GM21529 (cell line): ENCODE data around the gene MFSD1.

ENCODE experiments used
- ATAC-seq: cut with Tn5 transposase; IDR thresholded peaks from one replicate; pipeline ENCODE4 v1.9.1; 2021; ENCODE audit not compliant: unreplicated experiment

The MFSD1 gene

GRCh38 chr3:158809642-158810041, 7.8 kb downstream of the MFSD1 start:
- no peak for ATAC-seq

GRCh38 chr3:158810823-158811724, 9.2 kb downstream of the MFSD1 start:
- no peak for ATAC-seq

- no peak for ATAC-seq
Observed at GRCh38 chr3:158819282-158819681, 17.4 kb downstream of the MFSD1 start.

- ATAC-seq: no peak
Observed at GRCh38 chr3:158820521-158820920, 18.7 kb downstream of the MFSD1 start.

- ATAC-seq: no peak
Observed at GRCh38 chr3:158821847-158822246, 20.0 kb downstream of the MFSD1 start.

- no peak for ATAC-seq
Observed at GRCh38 chr3:158823426-158823825, 21.6 kb downstream of the MFSD1 start.

- no peak for ATAC-seq
Observed at GRCh38 chr3:158827773-158828172, 25.9 kb downstream of the MFSD1 start.

- no peak for ATAC-seq
Observed at GRCh38 chr3:158830391-158830790, 28.5 kb downstream of the MFSD1 start.

GRCh38 chr3:158831861-158832260, 30.0 kb downstream of the MFSD1 start:
- ATAC-seq: no peak

- no peak for ATAC-seq
Observed at GRCh38 chr3:158835631-158836030, 33.8 kb downstream of the MFSD1 start.

- ATAC-seq: no peak
Observed at GRCh38 chr3:158836312-158836711, 34.5 kb downstream of the MFSD1 start.

GRCh38 chr3:158837240-158837639, 35.4 kb downstream of the MFSD1 start:
- no peak for ATAC-seq

- ATAC-seq: no peak
Observed at GRCh38 chr3:158839966-158840365, 38.1 kb downstream of the MFSD1 start.

- no peak for ATAC-seq
Observed at GRCh38 chr3:158841387-158841786, 39.5 kb downstream of the MFSD1 start.

GRCh38 chr3:158842976-158843375, 41.1 kb downstream of the MFSD1 start:
- ATAC-seq: no peak

GRCh38 chr3:158845765-158846350, 44.0 kb downstream of the MFSD1 start:
- peak; percentile 46 for ATAC-seq

GRCh38 chr3:158846803-158847451, 45.1 kb downstream of the MFSD1 start:
- peak; percentile 89 for ATAC-seq

- peak; percentile 35 for ATAC-seq
Observed at GRCh38 chr3:158847452-158847821, 45.6 kb downstream of the MFSD1 start.

GRCh38 chr3:158847885-158848284, 46.0 kb downstream of the MFSD1 start:
- ATAC-seq: peak; percentile 21

- no peak for ATAC-seq
Observed at GRCh38 chr3:158849757-158850156, 47.9 kb downstream of the MFSD1 start.

- ATAC-seq: no peak
Observed at GRCh38 chr3:158859362-158859761, 57.5 kb downstream of the MFSD1 start.

GRCh38 chr3:158863247-158863646, 61.4 kb downstream of the MFSD1 start:
- ATAC-seq: peak; percentile 66
